Activated naive CD4-positive, alpha-beta T cell treated with anti-CD3 and anti-CD28 coated beads, Interleukin-2, amount 50 U/mL, for 16 hours (primary cell): ENCODE measurements around the gene TMEM238.
"Not testable (repeated sequence)": the region's sequence is repeated elsewhere in the genome, so short reads cannot be mapped to it uniquely, and the experiment has no call there.

Experiments used
- DNase-seq: peaks from one replicate; pipeline ENCODE4 v3.0.0-alpha.2; 2020

The TMEM238 gene

DNA sequence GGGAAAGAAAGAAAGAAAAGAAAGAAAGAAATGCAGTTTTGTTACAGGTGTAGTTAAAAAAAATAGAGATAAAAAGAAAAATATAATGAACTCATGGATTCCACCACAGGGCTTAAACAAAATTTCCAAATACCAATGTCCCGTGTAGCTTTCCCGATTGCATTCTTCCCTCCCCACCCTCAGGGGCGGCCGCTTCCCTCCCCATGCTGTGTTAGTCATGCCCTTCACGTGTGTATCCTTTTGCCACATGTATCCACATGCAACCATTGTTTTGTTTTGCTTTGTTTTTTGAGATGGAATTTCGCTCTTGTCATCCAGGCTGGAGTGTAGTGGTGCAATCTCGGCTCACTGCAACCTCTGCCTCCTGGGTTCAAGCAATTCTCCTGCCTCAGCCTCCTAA is 48.0 kb downstream of the TMEM238 start:
- DNase-seq = no peak

- DNase-seq = no peak
These were observed 50.2 kb downstream of the TMEM238 start for GRCh38 chr19:55333870-55334269.

GRCh38 chr19:55329791-55330190 is 54.3 kb downstream of the TMEM238 start:
- DNase-seq = not testable (repeated sequence)
